ENCODE results near the gene FCGR2B. TPM values are rescaled to one million over a fixed set of nuclear protein-coding genes. Genes with fewer than 3 reads are reported as not detected.

Gene FCGR2B
- total RNA-seq, 2 experiments from 2014 or later: not detected

- no peak for TF ChIP-seq CTCF (IDR thresholded peaks at IDR 0.05)
- CTCF ChIA-PET: no interaction called here
- POLR2A ChIA-PET: no interaction called here
- Mint-ChIP-seq H3K4me3 (no peak overlapping the region), H3K27me3 (peaks cover 12% of the 10 kb centered on the region), H3K4me1 (ENCODE audit: low read depth) (peaks cover 17% of the 10 kb centered on the region), H3K36me3 (ENCODE audit: low read depth) (no peaks in the 10 kb centered on the region), H3K9me3 (no peaks in the 10 kb centered on the region), H3K27ac (no peak overlapping the region)
- ATAC-seq: no peak
- intact Hi-C loops (cut with micrococcal nuclease): no loop called here
- no peak for DNase-seq
Observed at GRCh38 chr1:161718559-161719324, 55.8 kb downstream of the FCGR2B start.

DNA sequence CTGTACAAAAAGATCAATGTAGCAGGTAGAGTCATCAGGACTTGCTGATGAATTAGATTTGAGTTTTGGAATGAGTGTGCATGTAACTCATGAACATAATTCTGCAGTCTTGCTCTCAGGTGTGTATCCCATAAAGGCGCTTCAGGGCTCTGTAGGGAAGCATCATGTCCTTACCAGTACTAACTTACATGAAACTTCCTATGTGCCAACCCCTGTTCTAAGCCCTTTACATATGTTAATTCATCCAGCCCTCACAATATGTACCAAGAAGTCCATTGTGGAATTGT is 56.3 kb downstream of the FCGR2B start:
- DNase-seq: no peak
- Mint-ChIP-seq H3K27me3 (peaks cover 12% of the 10 kb centered on the region), H3K27ac (no peak overlapping the region), H3K36me3 (ENCODE audit: low read depth) (no peaks in the 10 kb centered on the region), H3K9me3 (no peaks in the 10 kb centered on the region), H3K4me3 (no peak overlapping the region), H3K4me1 (ENCODE audit: low read depth) (peaks cover 17% of the 10 kb centered on the region)
- ATAC-seq: no peak
- intact Hi-C loops (cut with micrococcal nuclease): no loop called here
- POLR2A ChIA-PET: no interaction called here
- CTCF ChIA-PET: no interaction called here
- no peak for TF ChIP-seq CTCF (IDR thresholded peaks at IDR 0.05)

DNA sequence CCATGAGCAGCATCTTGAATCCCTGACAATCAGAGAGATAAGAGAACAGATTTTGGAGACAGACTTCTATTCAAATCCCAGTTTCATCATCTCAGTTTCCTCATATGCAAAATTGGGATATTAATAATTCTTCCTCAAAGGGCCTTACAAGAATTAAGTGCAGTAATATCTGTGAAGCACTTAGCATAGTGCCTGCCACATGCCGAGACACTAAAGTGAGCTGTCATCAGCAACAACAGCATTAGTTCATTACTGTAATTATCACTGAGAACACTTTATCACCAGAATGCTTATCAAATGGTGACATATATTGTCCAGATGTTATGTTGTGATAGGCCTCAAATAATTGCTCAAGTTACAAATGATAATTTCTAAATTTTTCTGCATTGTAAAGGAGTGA is 57.5 kb downstream of the FCGR2B start:
- ATAC-seq: no peak
- TF ChIP-seq CTCF (IDR thresholded peaks at IDR 0.05): no peak
- CTCF ChIA-PET: interaction anchor here (1.1 kb wide), 1 partner anchor 20 kb away, joined by 4 read pairs; no protein-coding TSS in a partner anchor
- H3K9me3 Mint-ChIP-seq: no peaks in the 10 kb centered on the region
- H3K4me3 Mint-ChIP-seq: no peak overlapping the region
- H3K36me3 Mint-ChIP-seq (ENCODE audit: low read depth): no peaks in the 10 kb centered on the region
- DNase-seq: no peak
- intact Hi-C loops (cut with micrococcal nuclease): no loop called here
- POLR2A ChIA-PET: no interaction called here
- peaks cover 17% of the 10 kb centered on the region for H3K27me3 Mint-ChIP-seq
- H3K27ac Mint-ChIP-seq: no peak overlapping the region
- H3K4me1 Mint-ChIP-seq (ENCODE audit: low read depth): peaks cover 17% of the 10 kb centered on the region

DNA sequence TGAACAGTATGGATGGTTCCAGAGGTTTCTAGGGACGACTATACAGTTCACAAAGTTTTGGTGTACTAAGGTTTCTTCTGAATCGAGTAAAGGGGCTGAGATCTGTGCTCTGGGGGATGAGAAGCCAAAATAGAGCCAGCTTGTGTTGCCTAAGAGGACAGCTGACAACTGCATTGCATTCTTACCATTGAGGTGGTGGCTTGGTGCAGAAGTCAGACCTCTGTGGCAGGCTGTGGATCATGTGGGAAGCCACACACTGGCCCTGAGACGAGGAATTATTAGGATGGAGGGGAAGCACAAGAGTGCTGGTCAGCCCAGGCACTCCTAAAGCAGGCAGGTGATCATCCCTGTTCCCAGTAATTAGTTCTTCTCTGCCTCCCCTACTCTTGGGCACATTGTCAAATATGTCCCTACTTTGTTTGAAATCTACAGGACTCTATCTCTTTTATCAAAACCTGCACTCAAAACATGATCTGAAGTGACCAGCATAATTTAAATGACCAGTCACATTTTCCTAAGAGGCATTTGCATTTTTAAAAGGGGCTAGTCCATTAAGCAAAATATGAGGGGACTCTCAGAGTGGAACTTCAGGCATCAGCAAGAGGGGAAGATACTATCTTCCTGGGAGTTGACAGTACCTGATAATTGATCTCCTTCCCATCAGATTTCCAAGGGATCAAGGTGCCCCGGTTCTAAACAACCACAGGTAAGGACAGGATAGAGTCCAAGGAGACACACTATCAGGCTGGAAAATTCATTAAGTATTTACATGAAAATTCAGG is 58.2 kb downstream of the FCGR2B start, which contains the start of gene FCRLB:
TSS of gene FCRLB (plus strand) at position 589 of the 782 bp plus-strand sequence. CDS start 1,129 bp downstream, outside the sequence.
- H3K4me1 Mint-ChIP-seq (ENCODE audit: low read depth): peaks cover 21% of the 10 kb centered on the region
- H3K9me3 Mint-ChIP-seq: no peaks in the 10 kb centered on the region
- DNase-seq (no peak), ATAC-seq (no peak)
- ChIA-PET CTCF (interaction anchor here (1.1 to 1.2 kb wide), 2 partner anchors 19 to 21 kb away, joined by 3 to 4 read pairs; no protein-coding TSS in a partner anchor), POLR2A (no interaction called here)
- no peak for TF ChIP-seq CTCF (IDR thresholded peaks at IDR 0.05)
- no peak within 1 kb of the TSS for H3K4me3 Mint-ChIP-seq
- no peak within 1 kb of the TSS for H3K27ac Mint-ChIP-seq
- no peaks in the 10 kb centered on the region for H3K36me3 Mint-ChIP-seq (ENCODE audit: low read depth)
- intact Hi-C loops (cut with micrococcal nuclease): no loop called here
- peaks cover 17% of the 10 kb centered on the region for H3K27me3 Mint-ChIP-seq
